Pancreas (tissue), 10 donors: Measurements from ENCODE around the gene ARHGEF38. TPM values are rescaled to one million over a fixed set of nuclear protein-coding genes. Genes with fewer than 3 reads are reported as not detected.

Experiments used
- ATAC-seq, 4 donors: fragments of 200-7000 bp; cut with Tn5 transposase; one replicate each; pipeline versions ENCODE4 v1.8.0 to v1.9.1; 2020; ENCODE audit warnings: mild to moderate bottlenecking in 4 of 4, moderate library complexity in 4 of 4
- DNase-seq, 6 donors: peaks; one replicate each; pipeline ENCODE4 v3.0.0-alpha.2; 2020
- FAIRE-seq: peaks from 2 replicates; lab custom pipeline; 2012; peaks lifted over from hg19 to GRCh38; lab: Jason Lieb, UNC
- H3K27ac ChIP-seq, 4 donors: fragments of 200-600 bp; sonication (generic); 1 replicate in 3 of 4; 2 replicates in 1 of 4; pipeline versions ENCODE4 v1.5.0 to v1.8.0; 2020
- H3K27me3 ChIP-seq, 4 donors: fragments of 200-600 bp; one replicate each; pipeline ENCODE4 v1.8.0; 2021
- H3K36me3 ChIP-seq, 3 donors: fragments of 200-600 bp; sonication (generic) in 1 of 3; one replicate each; pipeline versions ENCODE4 v1.5.0 to v1.8.0; 2020 to 2021
- H3K4me1 ChIP-seq, 3 donors: fragments of 200-600 bp; one replicate each; pipeline ENCODE4 v1.8.0; 2021
- H3K4me3 ChIP-seq, 4 donors: fragments of 200-600 bp; sonication (generic) in 2 of 4; one replicate each; pipeline versions ENCODE4 v1.5.0 to v1.8.0; 2020 to 2021
- H3K9me3 ChIP-seq, 4 donors: fragments of 200-600 bp; one replicate each; pipeline ENCODE4 v1.8.0; 2021
- WGBS, 2 donors: extraction: QIAGEN DNeasy Blood & Tissue Kit; methylation state at CpG; one replicate each; pipeline ENCODE4 v1.1.7; 2013; 5-methylcytosine and 5-hydroxymethylcytosine counted together
- intact Hi-C, 3 donors: fragments of 100-400 bp; cut with DNase I; formaldehyde crosslinking; loops; one replicate each; pipeline versions ENCODE4 v1.11.1 to v1.14.2; 2022
- polyA plus RNA-seq, 2 donors: library from polyadenylated mRNA; stranded (reverse); fragments of 200-250 nt; gene quantifications; one replicate each; pipeline ENCODE4 v1.2.3, GENCODE V29; 2013
- total RNA-seq, 6 donors: library from RNA; stranded (reverse); fragmentation: NEBNext Ultra II Directional in 4 of 6; extraction: Animal tissue kit (Norgen Biotek cat#: 25700) in 4 of 6; gene quantifications; one replicate each; pipeline versions ENCODE4 v1.2.1 to v1.2.4, GENCODE V29; 2021 to 2023
- TF ChIP-seq, protein P1 (sequence below), 4 donors: fragments of 200-600 bp; sonication (generic) in 3 of 4; IDR thresholded peaks; one replicate each; pipeline versions ENCODE4 v1.5.0 to v1.8.0; 2021; ENCODE audit warnings: antibody characterized with exemption in 4 of 4
- donor health status: healthy with polysubstance abuse.
- donor health status: DM: no; HTN: no; CAD: no; lungs with moderate emphysema.
- donor health status: DM: no; HTN: no; CAD: no.
- donor health status: control.
- donor health status: control.
- donor health status: Bipolar disorder and iron deficiency.
- donor health status: DM: yes; HTN: yes; CAD: no.
- donor health status: DM: no; HTN: no; CAD: no.
- donor health status: DM: no; HTN: no; CAD: no.
- donor health status: DM: yes; HTN: yes; CAD: no.

ARHGEF38 gene
- total and polyA plus RNA-seq, 8 donors: 5.0 to 19.2 (median 8.2) TPM

DNA sequence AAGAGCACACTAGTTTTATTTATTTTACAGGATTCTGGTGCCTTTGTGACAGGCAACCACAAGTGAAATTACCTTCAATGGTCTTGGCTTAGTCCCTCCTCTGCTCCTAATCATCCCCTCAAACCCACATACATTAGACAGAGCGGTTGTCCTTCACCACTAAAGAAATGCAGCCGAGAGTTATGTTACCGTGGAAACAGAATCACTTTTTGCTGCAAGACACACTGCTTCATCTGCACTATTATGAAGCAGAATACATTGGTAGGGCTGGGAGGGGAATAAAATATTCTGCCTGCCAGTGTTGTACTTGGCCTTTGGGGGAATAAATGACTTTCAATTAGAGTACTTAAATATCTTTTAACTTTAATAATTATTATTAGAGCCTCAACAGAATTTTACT lies 75.2 kb downstream of the ARHGEF38 start:
- Histone ChIP-seq H3K4me3 (no peak overlapping the region), H3K36me3 (no peaks in the 10 kb centered on the region), H3K9me3 (no peaks in the 10 kb centered on the region), H3K27ac (no peak overlapping the region), H3K4me1 (peaks cover 0 to 13% (median 12%) of the 10 kb centered on the region in 3 donors), H3K27me3 (no peaks in the 10 kb centered on the region)
- no peak for ATAC-seq
- WGBS, 2 donors: 86 to 93% methylated on average over 3 of the region's 3 CpGs
- no peak for FAIRE-seq
- intact Hi-C loops: no loop called here
- no peak for DNase-seq
- TF ChIP-seq, protein P1, sequence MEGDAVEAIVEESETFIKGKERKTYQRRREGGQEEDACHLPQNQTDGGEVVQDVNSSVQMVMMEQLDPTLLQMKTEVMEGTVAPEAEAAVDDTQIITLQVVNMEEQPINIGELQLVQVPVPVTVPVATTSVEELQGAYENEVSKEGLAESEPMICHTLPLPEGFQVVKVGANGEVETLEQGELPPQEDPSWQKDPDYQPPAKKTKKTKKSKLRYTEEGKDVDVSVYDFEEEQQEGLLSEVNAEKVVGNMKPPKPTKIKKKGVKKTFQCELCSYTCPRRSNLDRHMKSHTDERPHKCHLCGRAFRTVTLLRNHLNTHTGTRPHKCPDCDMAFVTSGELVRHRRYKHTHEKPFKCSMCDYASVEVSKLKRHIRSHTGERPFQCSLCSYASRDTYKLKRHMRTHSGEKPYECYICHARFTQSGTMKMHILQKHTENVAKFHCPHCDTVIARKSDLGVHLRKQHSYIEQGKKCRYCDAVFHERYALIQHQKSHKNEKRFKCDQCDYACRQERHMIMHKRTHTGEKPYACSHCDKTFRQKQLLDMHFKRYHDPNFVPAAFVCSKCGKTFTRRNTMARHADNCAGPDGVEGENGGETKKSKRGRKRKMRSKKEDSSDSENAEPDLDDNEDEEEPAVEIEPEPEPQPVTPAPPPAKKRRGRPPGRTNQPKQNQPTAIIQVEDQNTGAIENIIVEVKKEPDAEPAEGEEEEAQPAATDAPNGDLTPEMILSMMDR (IDR thresholded peaks at IDR 0.05): no peak

DNA sequence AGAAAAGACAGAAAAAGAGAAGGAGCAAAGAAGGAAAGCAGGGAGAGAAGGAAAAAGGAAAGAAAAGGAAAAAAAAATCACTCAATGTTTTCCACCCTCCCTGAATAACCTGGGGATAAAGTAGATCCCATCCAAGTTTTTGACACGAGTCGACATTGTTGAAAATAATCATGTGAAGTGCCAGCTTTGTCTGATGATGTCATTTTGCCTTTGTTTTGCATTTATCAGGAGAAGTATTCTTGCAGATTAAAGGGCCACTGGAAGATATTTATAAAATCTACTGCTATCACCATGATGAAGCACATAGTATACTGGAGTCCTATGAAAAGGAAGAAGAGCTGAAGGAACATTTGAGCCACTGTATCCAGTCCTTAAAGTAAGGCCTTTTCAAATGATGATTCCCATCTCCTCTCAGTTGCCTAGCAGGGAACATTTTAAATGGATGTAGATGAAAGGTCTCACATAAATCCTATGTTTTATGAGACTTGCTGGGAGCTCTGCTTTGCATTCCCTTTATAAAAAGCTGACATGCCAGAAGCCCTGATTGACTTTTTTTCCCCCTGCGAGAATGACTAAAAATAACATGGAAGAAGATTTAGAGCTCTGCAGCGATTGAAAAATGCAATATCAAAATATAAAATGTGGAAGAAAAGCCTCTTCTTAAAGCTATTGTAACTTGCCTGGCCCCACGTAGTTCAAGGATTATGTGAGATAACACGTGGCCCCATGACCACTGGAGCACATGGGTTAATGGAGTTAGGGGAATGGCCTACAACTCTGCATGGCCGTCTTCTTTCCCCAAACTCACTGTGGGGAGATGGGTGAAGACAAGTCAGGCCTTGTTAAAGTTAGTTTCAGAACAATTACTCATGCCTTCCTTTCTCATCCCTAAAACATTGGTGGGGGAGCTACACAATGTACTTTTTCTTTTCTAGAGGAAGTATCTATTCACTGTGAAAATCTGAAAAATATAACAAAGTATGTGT lies 78.5 kb downstream of the ARHGEF38 start:
- H3K27me3 ChIP-seq: no peaks in the 10 kb centered on the region
- no peaks in the 10 kb centered on the region for H3K36me3 ChIP-seq
- H3K27ac ChIP-seq: no peak overlapping the region
- FAIRE-seq (no peak), DNase-seq (no peak), ATAC-seq (no peak)
- intact Hi-C loops: no loop called here
- TF ChIP-seq, protein P1 (IDR thresholded peaks at IDR 0.05): no peak
- no peaks in the 10 kb centered on the region for H3K9me3 ChIP-seq
- H3K4me1 ChIP-seq: peaks cover 11 to 19% (median 12%) of the 10 kb centered on the region in 3 donors
- H3K4me3 ChIP-seq: no peak overlapping the region
- 75 to 91% methylated on average over 7 of the region's 7 CpGs for WGBS, 2 donors

DNA sequence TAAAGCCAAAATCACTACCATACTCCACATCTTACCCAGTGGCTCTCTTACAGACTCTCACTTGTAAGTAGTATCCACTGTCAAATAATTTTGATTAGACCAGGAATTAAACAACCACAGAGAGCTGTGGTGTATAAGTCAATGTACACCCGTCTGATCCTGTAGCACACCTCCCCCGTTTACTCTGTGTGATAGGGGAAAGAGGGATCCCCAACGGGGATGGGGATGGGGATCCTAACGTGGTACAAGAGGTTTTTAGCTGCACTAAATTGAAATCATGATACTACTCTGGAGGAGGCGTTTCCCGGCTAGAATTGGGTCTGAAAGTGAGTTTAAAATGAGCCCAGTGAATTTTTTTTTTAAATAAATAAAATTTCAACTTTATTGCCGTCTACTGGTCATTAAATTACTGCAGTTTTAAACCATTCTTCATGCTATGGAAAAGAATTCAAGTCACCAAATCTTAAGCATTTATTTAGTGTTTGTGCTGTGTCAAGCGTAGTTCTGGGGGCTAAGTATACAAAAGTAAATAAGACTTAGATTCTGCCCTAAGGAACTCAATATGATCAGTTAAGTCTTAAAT lies 79.5 kb downstream of the ARHGEF38 start:
- 64 to 94% methylated on average over 8 of the region's 8 CpGs for WGBS, 2 donors
- H3K36me3 ChIP-seq: no peaks in the 10 kb centered on the region
- no peak overlapping the region for H3K4me3 ChIP-seq
- H3K27ac ChIP-seq: no peak overlapping the region
- intact Hi-C loops: no loop called here
- FAIRE-seq (no peak), DNase-seq (no peak), ATAC-seq (no peak)
- no peaks in the 10 kb centered on the region for H3K27me3 ChIP-seq
- peaks cover 11 to 19% (median 12%) of the 10 kb centered on the region in 3 donors for H3K4me1 ChIP-seq
- TF ChIP-seq, protein P1 (IDR thresholded peaks at IDR 0.05): peak in 1 of 4 donors; percentile 16
- no peaks in the 10 kb centered on the region for H3K9me3 ChIP-seq

DNA sequence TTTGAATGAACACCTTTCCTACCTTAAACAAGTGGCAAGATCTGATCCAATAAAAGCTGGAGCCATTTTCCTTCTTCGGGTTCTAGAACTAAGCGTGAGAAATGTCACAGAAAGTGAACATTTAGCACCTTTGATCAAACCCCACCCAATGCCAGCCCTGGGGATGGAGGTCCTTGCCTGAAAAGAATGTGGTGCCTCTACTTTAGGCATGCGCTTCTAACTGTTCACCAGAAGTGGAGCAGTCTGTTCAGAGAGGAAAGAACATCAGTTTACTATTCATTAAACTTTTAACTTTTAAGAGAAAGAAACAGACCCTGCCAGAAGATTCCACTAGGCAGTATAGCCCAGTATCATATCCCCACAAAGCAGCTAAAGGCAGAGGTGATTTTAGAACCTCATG lies 80.2 kb downstream of the ARHGEF38 start:
- no peaks in the 10 kb centered on the region for H3K36me3 ChIP-seq

More for the DNA sequence above, 80.2 kb downstream of the ARHGEF38 start:
- TF ChIP-seq, protein P1 (IDR thresholded peaks at IDR 0.05): no peak
- FAIRE-seq (no peak), ATAC-seq (peak in 2 of 4 donors; percentile 21 to 35), DNase-seq (no peak)
- Histone ChIP-seq H3K4me3 (no peak overlapping the region), H3K9me3 (no peaks in the 10 kb centered on the region), H3K4me1 (peaks cover 12 to 19% (median 16%) of the 10 kb centered on the region in 3 donors), H3K27me3 (no peaks in the 10 kb centered on the region), H3K27ac (peak overlapping the region in 2 of 4 donors; percentile 43 to 45)
- WGBS, 2 donors: 67 to 84% methylated on average over 3 of the region's 3 CpGs
- intact Hi-C loops: no loop called here
